HepG2 (cell line): ENCODE results near the gene CKAP5. TPM values are rescaled to one million over a fixed set of nuclear protein-coding genes. Genes with fewer than 3 reads are reported as not detected.

Experiments
- ATAC-seq: fragments of 200-7000 bp; cut with Tn5 transposase; 3 replicates; pipeline ENCODE4 v1.9.1; 2020; ENCODE audit warnings: mild to moderate bottlenecking, moderate library complexity
- BruUV-seq: library from RNA; stranded (reverse); fragments of 400-500 nt; replicated peaks from 2 replicates; lab custom pipeline; 2021; lab: Mats Ljungman, UMichigan
- CTCF ChIA-PET: fragments of 300-600 bp; formaldehyde crosslinking; extraction: SDS; loops from one replicate; lab custom pipeline; 2021; ENCODE audit warnings: low total read pairs, inconsistent platforms, low intra/inter-chr PET ratio; lab: Yijun Ruan, JAX
- POLR2A ChIA-PET: fragments of 350-600 bp; sonication (Branson Sonifier 250); formaldehyde crosslinking; loops from one replicate; lab custom pipeline; 2020; ENCODE audit warnings: antibody characterized with exemption, inconsistent platforms; lab: Yijun Ruan, JAX
- DNase-seq: peaks from one replicate; pipeline ENCODE4 v3.0.0-alpha.2; 2015; ENCODE audit warnings: low spot score
- FAIRE-seq: peaks from 3 replicates; lab custom pipeline; 2011; peaks lifted over from hg19 to GRCh38; lab: Jason Lieb, UNC
- H2AFZ ChIP-seq: one replicate; pipeline ENCODE4 v1.6.1; 2011; ENCODE audit warnings: low read length, inconsistent platforms
- H3K27ac ChIP-seq: fragments of 300-600 bp; 3 replicates; pipeline ENCODE4 v1.8.0; 2011; ENCODE audit warnings: mixed run types, mild to moderate bottlenecking, mixed read lengths, low read length, inconsistent platforms; ENCODE audit not compliant: insufficient read depth; ENCODE audit errors: extremely low read length
- H3K27me3 ChIP-seq, 2 experiments: fragments of 200-600 bp in 1 of 2; 2 replicates in 1 of 2; 3 replicates in 1 of 2; pipeline versions ENCODE4 v1.6.0 to v1.8.0; 2011; ENCODE audit warnings: low read length in 2 of 2, mild to moderate bottlenecking in 2 of 2, moderate library complexity in 2 of 2, inconsistent platforms in 1 of 2; ENCODE audit not compliant: insufficient read depth in 2 of 2, control insufficient read depth in 1 of 2
- H3K36me3 ChIP-seq, 2 experiments: fragments of 200-600 bp in 1 of 2; replicated peaks in 1 of 2; 2 replicates in 1 of 2; 3 replicates in 1 of 2; pipeline versions ENCODE4 v1.5.1 to v1.8.0; 2011; ENCODE audit warnings: low read length in 2 of 2, inconsistent platforms in 1 of 2; ENCODE audit not compliant: insufficient read depth in 2 of 2, control insufficient read depth in 1 of 2
- H3K4me1 ChIP-seq: 2 replicates; pipeline ENCODE4 v1.5.1; 2012; ENCODE audit warnings: low read length, inconsistent platforms; ENCODE audit not compliant: insufficient read depth
- H3K4me2 ChIP-seq: 2 replicates; pipeline ENCODE4 v1.6.0; 2011; ENCODE audit warnings: low read depth, low read length, inconsistent platforms
- H3K4me3 ChIP-seq, 3 experiments: fragments of 200-600 bp in 1 of 3; sonication (generic), shearing (Covaris generic) in 1 of 3; replicated peaks in 1 of 3; 2 replicates each; pipeline ENCODE4 v1.5.1; 2011 to 2016; ENCODE audit warnings: low read length in 3 of 3, inconsistent platforms in 2 of 3, low read depth in 2 of 3, mild to moderate bottlenecking in 2 of 3, control low read depth in 1 of 3, mixed read lengths in 1 of 3; ENCODE audit not compliant: insufficient read depth in 1 of 3
- H3K79me2 ChIP-seq: one replicate; pipeline ENCODE4 v1.6.1; 2011; ENCODE audit warnings: low read length, inconsistent platforms; ENCODE audit not compliant: insufficient read depth
- H3K9ac ChIP-seq: 2 replicates; pipeline ENCODE4 v1.6.0; 2011; ENCODE audit warnings: mild to moderate bottlenecking, low read depth, low read length, inconsistent platforms; ENCODE audit not compliant: insufficient read depth
- H3K9me3 ChIP-seq: 2 replicates; pipeline ENCODE4 v1.5.1; 2012; ENCODE audit warnings: mild to moderate bottlenecking, low read length
- H4K20me1 ChIP-seq: 2 replicates; pipeline ENCODE4 v1.6.0; 2011; ENCODE audit warnings: inconsistent platforms, mild to moderate bottlenecking, low read length, moderate library complexity; ENCODE audit not compliant: insufficient read depth
- DRAP1 ChIP-seq: IDR thresholded peaks from 2 replicates; pipeline ENCODE4 v1.6.1; 2016; ENCODE audit warnings: missing genetic modification reagents, missing compliant biosample characterization
- ESRRA ChIP-seq: sonication (generic); formaldehyde crosslinking; IDR thresholded peaks from 2 replicates; pipeline ENCODE4 v1.5.1; 2020; ENCODE audit warnings: mild to moderate bottlenecking, low read depth, missing genetic modification reagents
- FOXK2 ChIP-seq: fragments of 450-650 bp; IDR thresholded peaks from 2 replicates; pipeline ENCODE4 v1.6.1; 2016
- GZF1 ChIP-seq: sonication (generic); formaldehyde crosslinking; IDR thresholded peaks from 2 replicates; pipeline ENCODE4 v1.5.1; 2020; ENCODE audit warnings: mild to moderate bottlenecking, missing genetic modification reagents
- MXD1 ChIP-seq: sonication (generic); formaldehyde crosslinking; IDR thresholded peaks from 2 replicates; pipeline ENCODE4 v1.4.0; 2020; ENCODE audit warnings: mild to moderate bottlenecking, missing genetic modification reagents
- POLR2A ChIP-seq, 2 experiments: IDR thresholded peaks; 2 replicates each; pipeline ENCODE4 v1.6.1; 2011; ENCODE audit warnings: low read depth in 2 of 2, low read length in 2 of 2, mild to moderate bottlenecking in 1 of 2, moderate library complexity in 1 of 2; ENCODE audit not compliant: insufficient read depth in 1 of 2
- POLR2AphosphoS5 ChIP-seq: IDR thresholded peaks from 2 replicates; pipeline ENCODE4 v1.6.1; 2012; ENCODE audit warnings: low read depth, low read length
- POLR2G ChIP-seq: fragments of 200-400 bp; formaldehyde crosslinking; IDR thresholded peaks from 2 replicates; pipeline ENCODE4 v1.6.1; 2018; ENCODE audit warnings: mild to moderate bottlenecking, low read depth, low read length, moderate library complexity
- SIN3B ChIP-seq: fragments of 150-350 bp; IDR thresholded peaks from 2 replicates; pipeline ENCODE4 v1.6.1; 2014; ENCODE audit warnings: low read length
- ZFP90 ChIP-seq: sonication (generic); formaldehyde crosslinking; IDR thresholded peaks from 2 replicates; pipeline ENCODE4 v1.8.0; 2022; ENCODE audit warnings: missing genetic modification reagents, mild to moderate bottlenecking, inconsistent platforms, borderline replicate concordance
- ZNF121 ChIP-seq: sonication (generic); formaldehyde crosslinking; IDR thresholded peaks from 2 replicates; pipeline ENCODE4 v1.5.0; 2020; ENCODE audit warnings: mild to moderate bottlenecking, missing genetic modification reagents
- ZNF337 ChIP-seq: sonication (generic); formaldehyde crosslinking; IDR thresholded peaks from 2 replicates; pipeline ENCODE4 v1.5.1; 2020; ENCODE audit warnings: missing genetic modification reagents, low read depth, mild to moderate bottlenecking, borderline replicate concordance
- ZNF362 ChIP-seq: sonication (generic); formaldehyde crosslinking; IDR thresholded peaks from 2 replicates; pipeline ENCODE4 v1.4.0; 2020; ENCODE audit warnings: missing genetic modification reagents, mild to moderate bottlenecking, borderline replicate concordance
- ZNF451 ChIP-seq: sonication (generic); formaldehyde crosslinking; IDR thresholded peaks from 2 replicates; pipeline ENCODE4 v1.5.0; 2020; ENCODE audit warnings: mild to moderate bottlenecking, missing genetic modification reagents
- ZNF589 ChIP-seq: sonication (generic); formaldehyde crosslinking; conservative IDR thresholded peaks from 2 replicates; pipeline ENCODE4 v1.8.0; 2022; ENCODE audit warnings: mild to moderate bottlenecking, moderate library complexity, missing genetic modification reagents
- ZNF737 ChIP-seq: sonication (generic); formaldehyde crosslinking; IDR thresholded peaks from 2 replicates; pipeline ENCODE4 v1.5.0; 2020; ENCODE audit warnings: missing genetic modification reagents, mild to moderate bottlenecking, borderline replicate concordance
- ZNF784 ChIP-seq: sonication (generic); formaldehyde crosslinking; IDR thresholded peaks from 2 replicates; pipeline ENCODE4 v1.5.1; 2020; ENCODE audit warnings: missing genetic modification reagents, mild to moderate bottlenecking, borderline replicate concordance
- WGBS: methylation state at CpG from one replicate; pipeline ENCODE4 v1.1.6; 2017; ENCODE audit warnings: low lambda C conversion rate; 5-methylcytosine and 5-hydroxymethylcytosine counted together
- in situ Hi-C: cut with HindIII; loops from 2 replicates; pipeline ENCODE4 v1.10.0; 2017; ENCODE audit warnings: low pct_unique_long_range_greater_than_20kb; ENCODE audit not compliant: extremely low pct_ligation_motif_present
- intact Hi-C: fragments of 100-400 bp; cut with micrococcal nuclease; formaldehyde crosslinking; loops from one replicate; pipeline ENCODE4 v1.10.0; 2022; ENCODE audit not compliant: unreplicated experiment
- polyA plus RNA-seq, 8 experiments: library from polyadenylated mRNA; depleted of rRNA in 3 of 8; stranded (reverse) in 7 of 8; unstranded in 1 of 8; fragments of >200 nt; fragmentation: Illumina TruSeq in 4 of 8; extraction: Trizol in 4 of 8; gene quantifications; 2 replicates each; pipeline versions ENCODE4 v1.2.1 to v1.2.3, GENCODE V29; 2011 to 2016; ENCODE audit warnings: low read depth in 4 of 8, missing spikeins in 1 of 8, mixed read lengths in 1 of 8; ENCODE audit not compliant: insufficient read depth in 1 of 8
- total RNA-seq, 5 experiments: library from RNA; depleted of rRNA; stranded (reverse); fragments of >200 nt; fragmentation: Illumina TruSeq; extraction: Trizol; gene quantifications; 2 replicates each; pipeline ENCODE4 v1.2.3, GENCODE V29; 2016; ENCODE audit warnings: low read depth in 1 of 5

CKAP5 gene
- total and polyA plus RNA-seq, 2 of the 13 experiments (the other 11 are each of a cell fraction or from before 2014, with no cell fraction given), result 79.2 to 103 TPM

- TF ChIP-seq POLR2AphosphoS5, result peak; percentile 25; the same call in 1 of the 2 replicates
- no peak for TF ChIP-seq ZNF589 (CRISPR knock-in tag)
- TF ChIP-seq POLR2A (IDR thresholded peaks at IDR 0.05; ENCODE audit: insufficient read depth in 1 of 2, low read depth in 2 of 2, low read length in 2 of 2), result peak in 1 of 2 experiments; percentile 50; a peak in 2 of 4 replicates
- ChIA-PET POLR2A (interaction anchor here (1.4 to 8.3 kb wide), 3 partner anchors 10 to 19 kb away, joined by 3 to 58 read pairs (median 3); partner anchors contain the start of gene F2), CTCF (no interaction called here)
- Histone ChIP-seq H3K9me3 (no peaks in the 10 kb centered on the region), H3K27me3 (no peaks in the 10 kb centered on the region), H3K4me1 (peaks cover 14% of the 10 kb centered on the region), H3K79me2 (peaks cover 8% of the 10 kb centered on the region), H3K9ac (no peak overlapping the region), H3K27ac (no peak overlapping the region), H2AFZ (no peak overlapping the region), H4K20me1 (peaks cover 37% of the 10 kb centered on the region), H3K36me3 (peaks cover 24 to 54% of the 10 kb centered on the region in 2 experiments), H3K4me3 (no peak overlapping the region), H3K4me2 (no peak overlapping the region)
- peak; percentile 9 for ATAC-seq
- in situ Hi-C loops, result no loop called here
- no peak for DNase-seq
- FAIRE-seq, result no peak
- BruUV-seq, result no TSS peak
- WGBS, result 84% methylated on average over 6 of the region's 6 CpGs
- intact Hi-C loops, result no loop called here
These were observed 107.2 kb downstream of the CKAP5 start for GRCh38 chr11:46738887-46739286.

GRCh38 chr11:46737699-46738098 lies 108.4 kb downstream of the CKAP5 start:
- WGBS, result 98% methylated on average over 11 of the region's 11 CpGs
- BruUV-seq, result no TSS peak
- DNase-seq (no peak), ATAC-seq (no peak), FAIRE-seq (no peak)
- H3K36me3 ChIP-seq, result peaks cover 23 to 56% of the 10 kb centered on the region in 2 experiments
- H3K4me3 ChIP-seq, result no peak overlapping the region
- ChIA-PET POLR2A (interaction anchor here (0.7 to 8.3 kb wide), 4 partner anchors 10 to 62 kb away, joined by 3 to 58 read pairs (median 4); partner anchors contain the start of gene F2), CTCF (no interaction called here)
- peaks cover 11% of the 10 kb centered on the region for H3K79me2 ChIP-seq
- no peak overlapping the region for H3K27ac ChIP-seq
- H3K27me3 ChIP-seq, result no peaks in the 10 kb centered on the region
- intact Hi-C loops (no loop called here), in situ Hi-C loops (no loop called here)
- no peak overlapping the region for H2AFZ ChIP-seq
- H3K9me3 ChIP-seq, result no peaks in the 10 kb centered on the region
- H4K20me1 ChIP-seq, result peaks cover 37% of the 10 kb centered on the region
- no peak overlapping the region for H3K4me2 ChIP-seq
- no peak overlapping the region for H3K9ac ChIP-seq
- peaks cover 14% of the 10 kb centered on the region for H3K4me1 ChIP-seq
- TF ChIP-seq MXD1 (no peak), ZNF784 (no peak), FOXK2 (no peak), ZNF362 (0 out of 2 replicates have a peak, but pooled peaks have one; percentile 23), ZNF337 (CRISPR knock-in tag) (no peak), DRAP1 (CRISPR knock-in tag) (no peak), ESRRA (CRISPR knock-in tag) (no peak), GZF1 (CRISPR knock-in tag) (no peak), ZNF121 (CRISPR knock-in tag) (peak; percentile 90), POLR2G (0 out of 2 replicates have a peak, but pooled peaks have one; percentile 33), SIN3B (no peak), ZFP90 (CRISPR knock-in tag) (0 out of 2 replicates have a peak, but pooled peaks have one; percentile 26), ZNF737 (CRISPR knock-in tag) (no peak), ZNF451 (no peak)
